ENCODE measurements around the gene SLC6A19. TPM values are rescaled to one million over a fixed set of nuclear protein-coding genes. Genes with fewer than 3 reads are reported as not detected.
"Not testable (repeated sequence)": the region's sequence is repeated elsewhere in the genome, so short reads cannot be mapped to it uniquely, and the experiment has no call there.

The SLC6A19 gene
- total and polyA plus RNA-seq, 2 experiments from 2014 or later = 5.2 to 5.8 TPM

DNA sequence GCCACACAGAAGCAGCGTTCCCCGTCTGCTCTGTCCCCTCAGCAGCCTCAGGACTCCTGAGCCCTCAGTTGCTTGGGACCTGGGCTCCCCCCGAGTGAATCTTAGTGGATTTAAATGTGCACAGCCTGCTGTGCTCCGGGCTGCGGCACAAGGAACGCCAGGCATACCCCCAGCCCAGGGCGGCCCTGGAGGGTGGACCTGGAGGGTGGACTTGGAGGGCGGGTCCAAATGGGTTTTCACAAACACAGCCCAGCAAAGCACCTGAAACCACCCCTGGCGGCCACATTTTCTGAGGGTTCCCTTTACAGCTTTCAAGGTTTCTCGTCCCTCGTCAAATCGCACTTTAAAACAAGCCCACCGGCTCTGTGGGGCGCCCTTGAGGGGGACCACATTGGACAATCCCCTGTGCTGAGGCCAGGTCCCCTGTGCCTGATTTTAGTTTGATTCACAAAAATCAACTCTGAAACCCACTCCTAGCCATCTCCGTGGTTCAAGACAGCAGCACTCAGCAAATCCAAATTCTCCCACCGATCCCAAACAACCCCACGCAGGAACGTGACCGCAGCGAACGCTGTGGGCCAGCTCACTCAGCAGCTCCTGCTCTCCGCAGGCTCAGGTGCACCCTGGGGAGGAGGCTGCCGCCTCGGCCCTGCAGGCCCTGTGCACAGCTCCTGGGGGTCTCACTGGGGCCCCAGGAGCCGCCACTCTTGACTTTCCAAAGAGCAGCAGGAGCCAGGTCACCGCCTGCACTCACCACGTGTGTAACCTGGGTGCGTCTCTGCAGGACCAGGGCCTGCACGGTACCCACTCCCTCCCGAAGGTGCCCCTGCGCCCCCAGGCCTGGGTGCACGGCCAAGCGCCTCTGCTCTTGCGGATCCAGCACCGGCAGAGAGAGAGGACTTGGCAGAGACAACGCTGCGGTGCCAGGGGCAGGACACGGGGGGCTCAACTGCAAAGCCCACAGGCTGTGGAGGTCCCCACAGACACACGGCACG lies 64.4 kb downstream of the SLC6A19 start:
- Histone ChIP-seq H3K79me2 (no peaks in the 10 kb centered on the region), H3K4me3 (no peak overlapping the region), H3K27ac (no peak overlapping the region), H3K27me3 (no peaks in the 10 kb centered on the region), H3K9me3 (ENCODE audit: low read depth) (no peaks in the 10 kb centered on the region), H4K20me1 (ENCODE audit: insufficient read depth, poor library complexity, severe bottlenecking) (no peaks in the 10 kb centered on the region), H3K36me3 (replicated peaks; ENCODE audit: insufficient read depth, low read depth) (no peaks in the 10 kb centered on the region), H3K4me2 (no peak overlapping the region), H2AFZ (no peak overlapping the region), H3K4me1 (ENCODE audit: insufficient read depth) (no peaks in the 10 kb centered on the region), H3K9me2 (replicated peaks; ENCODE audit: insufficient read depth) (no peaks in the 10 kb centered on the region)
- no peak for DNase-seq (ENCODE audit: low spot score)
- WGBS (ENCODE audit: low lambda C conversion rate, missing lambda C conversion rate) = 95% methylated on average over 37 of the region's 40 CpGs
- TF ChIP-seq, protein P1, sequence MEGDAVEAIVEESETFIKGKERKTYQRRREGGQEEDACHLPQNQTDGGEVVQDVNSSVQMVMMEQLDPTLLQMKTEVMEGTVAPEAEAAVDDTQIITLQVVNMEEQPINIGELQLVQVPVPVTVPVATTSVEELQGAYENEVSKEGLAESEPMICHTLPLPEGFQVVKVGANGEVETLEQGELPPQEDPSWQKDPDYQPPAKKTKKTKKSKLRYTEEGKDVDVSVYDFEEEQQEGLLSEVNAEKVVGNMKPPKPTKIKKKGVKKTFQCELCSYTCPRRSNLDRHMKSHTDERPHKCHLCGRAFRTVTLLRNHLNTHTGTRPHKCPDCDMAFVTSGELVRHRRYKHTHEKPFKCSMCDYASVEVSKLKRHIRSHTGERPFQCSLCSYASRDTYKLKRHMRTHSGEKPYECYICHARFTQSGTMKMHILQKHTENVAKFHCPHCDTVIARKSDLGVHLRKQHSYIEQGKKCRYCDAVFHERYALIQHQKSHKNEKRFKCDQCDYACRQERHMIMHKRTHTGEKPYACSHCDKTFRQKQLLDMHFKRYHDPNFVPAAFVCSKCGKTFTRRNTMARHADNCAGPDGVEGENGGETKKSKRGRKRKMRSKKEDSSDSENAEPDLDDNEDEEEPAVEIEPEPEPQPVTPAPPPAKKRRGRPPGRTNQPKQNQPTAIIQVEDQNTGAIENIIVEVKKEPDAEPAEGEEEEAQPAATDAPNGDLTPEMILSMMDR (IDR thresholded peaks at IDR 0.05; ENCODE audit: poor library complexity) = no peak
- TF ChIP-seq EZH2 (IDR thresholded peaks at IDR 0.05; ENCODE audit: borderline replicate concordance) (no peak), EZH2phosphoT487 (IDR thresholded peaks at IDR 0.05; ENCODE audit: low read depth, severe bottlenecking, unreplicated experiment) (no peak)

DNA sequence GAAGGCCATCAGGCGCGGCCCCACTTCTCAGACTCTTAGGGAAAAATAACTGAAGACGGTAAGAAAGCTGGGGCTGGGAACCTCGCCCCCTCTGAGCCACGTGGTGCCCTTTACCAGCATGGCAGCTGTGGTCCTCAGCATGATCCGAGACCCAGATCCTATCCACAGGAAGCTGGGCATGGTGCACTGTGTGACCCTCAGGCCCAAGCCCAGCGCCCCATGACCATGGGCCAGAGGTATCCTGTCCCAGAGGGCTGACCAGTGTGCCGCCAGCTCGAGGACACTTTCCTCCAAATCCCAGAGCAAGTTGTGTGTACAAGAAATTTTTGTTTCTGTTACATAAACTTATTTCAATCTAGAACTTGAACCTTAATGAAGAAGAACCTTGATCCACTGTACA lies 65.4 kb downstream of the SLC6A19 start:
- Histone ChIP-seq H4K20me1 (ENCODE audit: insufficient read depth, poor library complexity, severe bottlenecking) (no peaks in the 10 kb centered on the region), H2AFZ (no peak overlapping the region), H3K27me3 (no peaks in the 10 kb centered on the region), H3K9me2 (replicated peaks; ENCODE audit: insufficient read depth) (no peaks in the 10 kb centered on the region), H3K36me3 (replicated peaks; ENCODE audit: insufficient read depth, low read depth) (no peaks in the 10 kb centered on the region), H3K79me2 (no peaks in the 10 kb centered on the region), H3K9me3 (ENCODE audit: low read depth) (no peaks in the 10 kb centered on the region), H3K4me2 (no peak overlapping the region), H3K4me1 (ENCODE audit: insufficient read depth) (no peaks in the 10 kb centered on the region), H3K27ac (no peak overlapping the region), H3K4me3 (no peak overlapping the region)
- 94% methylated on average over 9 of the region's 9 CpGs for WGBS (ENCODE audit: low lambda C conversion rate, missing lambda C conversion rate)
- DNase-seq (ENCODE audit: low spot score) = no peak
- no peak for TF ChIP-seq EZH2 (IDR thresholded peaks at IDR 0.05; ENCODE audit: borderline replicate concordance)
- TF ChIP-seq, protein P1 (IDR thresholded peaks at IDR 0.05; ENCODE audit: poor library complexity) = no peak
- no peak for TF ChIP-seq EZH2phosphoT487 (IDR thresholded peaks at IDR 0.05; ENCODE audit: low read depth, severe bottlenecking, unreplicated experiment)

DNA sequence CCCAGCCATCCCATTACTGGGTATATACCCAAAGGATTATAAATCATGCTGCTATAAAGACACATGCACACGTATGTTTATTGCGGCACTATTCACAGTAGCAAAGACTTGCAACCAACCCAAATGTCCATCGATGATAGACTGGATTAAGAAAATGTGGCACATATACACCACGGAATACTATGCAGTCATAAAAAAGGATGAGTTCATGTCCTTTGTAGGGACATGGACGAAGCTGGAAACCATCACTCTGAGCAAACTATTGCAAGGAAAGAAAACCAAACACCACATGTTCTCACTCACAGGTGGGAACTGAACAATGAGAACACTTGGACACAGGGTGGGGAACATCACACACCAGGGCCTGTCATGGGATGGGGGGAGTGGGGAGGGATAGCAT lies 66.1 kb downstream of the SLC6A19 start:
- not testable (repeated sequence) for H3K4me2 ChIP-seq; H4K20me1 ChIP-seq (ENCODE audit: insufficient read depth, poor library complexity, severe bottlenecking); H3K9me3 ChIP-seq (ENCODE audit: low read depth); H3K4me3 ChIP-seq; H3K27ac ChIP-seq; H3K4me1 ChIP-seq (ENCODE audit: insufficient read depth); H3K79me2 ChIP-seq; H2AFZ ChIP-seq; H3K9me2 ChIP-seq (replicated peaks; ENCODE audit: insufficient read depth); H3K27me3 ChIP-seq; H3K36me3 ChIP-seq (replicated peaks; ENCODE audit: insufficient read depth, low read depth); DNase-seq (ENCODE audit: low spot score)
- 88% methylated on average over 5 of the region's 5 CpGs for WGBS (ENCODE audit: low lambda C conversion rate, missing lambda C conversion rate)

DNA sequence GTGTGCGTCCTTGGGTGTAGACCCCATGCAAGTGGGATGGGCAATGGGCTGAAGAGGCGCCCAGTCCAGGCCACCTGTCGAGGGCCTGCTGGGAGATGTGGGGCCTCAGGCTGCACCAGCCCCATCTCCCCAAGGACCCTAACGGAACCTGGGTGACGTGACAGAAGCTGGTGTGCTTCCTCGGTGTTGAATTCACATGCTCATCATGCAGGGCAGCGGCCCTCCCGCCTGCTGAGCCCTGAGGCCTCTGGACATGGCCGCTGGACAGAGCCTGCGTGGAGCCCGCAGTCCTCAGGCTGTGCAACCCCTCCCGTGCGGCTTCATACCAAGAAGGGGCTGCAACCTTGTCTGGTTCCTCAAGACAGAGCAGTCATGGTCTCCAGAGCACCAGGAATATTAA lies 66.7 kb downstream of the SLC6A19 start:
- WGBS (ENCODE audit: low lambda C conversion rate, missing lambda C conversion rate) = 94% methylated on average over 13 of the region's 13 CpGs
- Histone ChIP-seq H3K4me3 (no peak overlapping the region), H3K79me2 (no peaks in the 10 kb centered on the region), H3K36me3 (replicated peaks; ENCODE audit: insufficient read depth, low read depth) (no peaks in the 10 kb centered on the region), H3K27me3 (no peaks in the 10 kb centered on the region), H3K4me2 (no peak overlapping the region), H4K20me1 (ENCODE audit: insufficient read depth, poor library complexity, severe bottlenecking) (no peaks in the 10 kb centered on the region), H3K27ac (no peak overlapping the region), H3K9me2 (replicated peaks; ENCODE audit: insufficient read depth) (no peaks in the 10 kb centered on the region), H2AFZ (no peak overlapping the region), H3K4me1 (ENCODE audit: insufficient read depth) (no peaks in the 10 kb centered on the region), H3K9me3 (ENCODE audit: low read depth) (no peaks in the 10 kb centered on the region)
- DNase-seq (ENCODE audit: low spot score) = no peak
- TF ChIP-seq EZH2phosphoT487 (IDR thresholded peaks at IDR 0.05; ENCODE audit: low read depth, severe bottlenecking, unreplicated experiment) (no peak), EZH2 (IDR thresholded peaks at IDR 0.05; ENCODE audit: borderline replicate concordance) (no peak)
- TF ChIP-seq, protein P1 (IDR thresholded peaks at IDR 0.05; ENCODE audit: poor library complexity) = no peak
